MCF 10A (cell line): ENCODE results near the gene CCNT1. TPM values are rescaled to one million over a fixed set of nuclear protein-coding genes. Genes with fewer than 3 reads are reported as not detected.
"Not testable (repeated sequence)": the region's sequence is repeated elsewhere in the genome, so short reads cannot be mapped to it uniquely, and the experiment has no call there.

Experiments used
- BruUV-seq: library from RNA; stranded (reverse); fragments of 400-500 nt; replicated peaks from 2 replicates; lab custom pipeline; 2021; lab: Mats Ljungman, UMichigan
- CTCF ChIA-PET: fragments of 300-600 bp; sonication (Branson Sonifier 250); formaldehyde crosslinking; extraction: SDS; loops from one replicate; lab custom pipeline; 2021; ENCODE audit warnings: antibody characterized with exemption, inconsistent platforms; lab: Yijun Ruan, JAX
- POLR2A ChIA-PET: fragments of 300-600, 350-650 bp; sonication (Branson Sonifier 250); formaldehyde crosslinking; extraction: SDS; loops from one replicate; lab custom pipeline; 2020; ENCODE audit warnings: antibody characterized with exemption, inconsistent platforms; lab: Yijun Ruan, JAX
- DNase-seq: peaks from one replicate; pipeline ENCODE4 v3.0.0-alpha.2; 2018; ENCODE audit not compliant: unreplicated experiment
- H3K27ac Mint-ChIP-seq: one replicate; pipeline ENCODE4 v1.8.0; 2022; ENCODE audit warnings: mild to moderate bottlenecking, low read depth, mixed read lengths; ENCODE audit not compliant: unreplicated experiment
- H3K27me3 Mint-ChIP-seq: one replicate; pipeline ENCODE4 v1.8.0; 2022; ENCODE audit warnings: mixed read lengths; ENCODE audit not compliant: insufficient read depth, unreplicated experiment
- H3K36me3 Mint-ChIP-seq: one replicate; pipeline ENCODE4 v1.8.0; 2022; ENCODE audit warnings: mild to moderate bottlenecking, moderate library complexity, mixed read lengths; ENCODE audit not compliant: insufficient read depth, unreplicated experiment
- H3K4me1 Mint-ChIP-seq: one replicate; pipeline ENCODE4 v1.8.0; 2022; ENCODE audit warnings: mixed read lengths; ENCODE audit not compliant: insufficient read depth, unreplicated experiment
- H3K4me3 Mint-ChIP-seq: one replicate; pipeline ENCODE4 v1.8.0; 2022; ENCODE audit warnings: mild to moderate bottlenecking, moderate library complexity, mixed read lengths; ENCODE audit not compliant: unreplicated experiment
- H3K9me3 Mint-ChIP-seq: one replicate; pipeline ENCODE4 v1.8.0; 2022; ENCODE audit warnings: mixed read lengths; ENCODE audit not compliant: unreplicated experiment
- intact Hi-C: fragments of 100-400 bp; cut with micrococcal nuclease; formaldehyde crosslinking; loops from 2 replicates; pipeline ENCODE4 v1.14.1; 2022
- total RNA-seq: library from RNA; stranded (reverse); gene quantifications from 2 replicates; pipeline ENCODE4 v1.2.3, GENCODE V29; 2022
- TF ChIP-seq, protein P1 (sequence below): fragments of 200-600 bp; IDR thresholded peaks from one replicate; pipeline ENCODE4 v1.8.0; 2022; ENCODE audit warnings: antibody characterized with exemption, mild to moderate bottlenecking; ENCODE audit not compliant: unreplicated experiment

CCNT1 gene
- total RNA-seq, 1 experiment from 2014 or later: 55.1 TPM

DNA sequence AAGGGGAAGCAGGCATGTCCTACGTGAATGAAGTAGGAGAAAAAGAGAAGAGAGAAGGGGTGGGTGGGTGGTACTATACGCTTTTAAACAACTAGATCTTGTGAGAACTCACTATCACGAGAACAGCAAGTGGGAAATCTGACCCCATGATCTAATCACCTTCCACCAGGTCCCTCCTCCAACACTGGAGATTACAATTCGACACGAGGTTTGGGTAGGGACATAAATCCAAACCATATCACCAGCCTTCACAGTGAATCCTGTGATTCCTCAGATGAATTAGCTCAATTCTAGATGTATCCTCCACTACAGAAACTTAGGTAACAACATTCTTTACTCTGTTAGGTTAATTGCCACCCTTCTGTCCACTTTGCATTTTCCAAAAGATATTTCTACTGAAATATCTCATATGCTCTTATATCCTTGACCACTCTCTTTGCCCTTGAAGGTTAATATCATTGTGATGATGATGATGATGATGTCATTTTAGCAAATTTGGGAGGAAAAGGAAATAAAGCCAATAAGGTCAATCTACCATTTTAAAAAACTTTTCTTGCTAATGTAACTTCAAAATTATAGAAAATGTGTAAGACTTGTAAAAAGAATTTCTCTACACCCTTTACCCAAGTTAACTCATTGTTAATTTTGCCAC lies 23.2 kb upstream of the CCNT1 start:
- H3K9me3 Mint-ChIP-seq: no peaks in the 10 kb centered on the region
- H3K36me3 Mint-ChIP-seq: no peaks in the 10 kb centered on the region
- H3K4me3 Mint-ChIP-seq: no peak overlapping the region
- intact Hi-C loops: no loop called here
- ChIA-PET POLR2A (no interaction called here), CTCF (interaction anchor here (0.6 to 1.4 kb wide), 4 partner anchors 14 to 67 kb away, joined by 3 to 14 read pairs (median 7); no protein-coding TSS in a partner anchor)
- H3K4me1 Mint-ChIP-seq: no peaks in the 10 kb centered on the region
- H3K27ac Mint-ChIP-seq: no peak overlapping the region
- DNase-seq: no peak
- H3K27me3 Mint-ChIP-seq: peaks cover 25% of the 10 kb centered on the region
- TF ChIP-seq, protein P1, sequence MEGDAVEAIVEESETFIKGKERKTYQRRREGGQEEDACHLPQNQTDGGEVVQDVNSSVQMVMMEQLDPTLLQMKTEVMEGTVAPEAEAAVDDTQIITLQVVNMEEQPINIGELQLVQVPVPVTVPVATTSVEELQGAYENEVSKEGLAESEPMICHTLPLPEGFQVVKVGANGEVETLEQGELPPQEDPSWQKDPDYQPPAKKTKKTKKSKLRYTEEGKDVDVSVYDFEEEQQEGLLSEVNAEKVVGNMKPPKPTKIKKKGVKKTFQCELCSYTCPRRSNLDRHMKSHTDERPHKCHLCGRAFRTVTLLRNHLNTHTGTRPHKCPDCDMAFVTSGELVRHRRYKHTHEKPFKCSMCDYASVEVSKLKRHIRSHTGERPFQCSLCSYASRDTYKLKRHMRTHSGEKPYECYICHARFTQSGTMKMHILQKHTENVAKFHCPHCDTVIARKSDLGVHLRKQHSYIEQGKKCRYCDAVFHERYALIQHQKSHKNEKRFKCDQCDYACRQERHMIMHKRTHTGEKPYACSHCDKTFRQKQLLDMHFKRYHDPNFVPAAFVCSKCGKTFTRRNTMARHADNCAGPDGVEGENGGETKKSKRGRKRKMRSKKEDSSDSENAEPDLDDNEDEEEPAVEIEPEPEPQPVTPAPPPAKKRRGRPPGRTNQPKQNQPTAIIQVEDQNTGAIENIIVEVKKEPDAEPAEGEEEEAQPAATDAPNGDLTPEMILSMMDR: no peak
- BruUV-seq: no TSS peak

DNA sequence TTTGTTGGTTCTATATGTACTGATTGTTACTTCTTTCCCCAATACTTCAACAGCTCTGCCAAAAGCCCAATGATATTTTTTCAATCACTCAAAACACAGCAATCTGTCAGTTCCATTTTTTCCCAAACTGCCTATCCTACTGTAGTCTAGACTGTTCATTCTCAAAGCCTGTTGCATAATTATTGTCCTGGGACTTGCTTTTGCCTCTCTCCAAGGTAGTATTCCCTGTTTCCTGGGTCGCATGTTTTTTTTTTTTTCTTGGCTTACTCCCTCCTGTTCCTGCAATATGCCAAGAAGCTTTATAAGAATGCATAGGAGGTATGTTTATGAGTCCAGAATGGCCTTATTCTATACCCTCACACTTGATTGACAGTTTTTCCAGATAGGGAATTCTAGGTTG lies 19.9 kb upstream of the CCNT1 start:
- H3K4me3 Mint-ChIP-seq: no peak overlapping the region
- POLR2A ChIA-PET: no interaction called here
- CTCF ChIA-PET: interaction anchor here (0.7 to 2.4 kb wide), 2 partner anchors 45 to 59 kb away, joined by 5 to 10 read pairs; no protein-coding TSS in a partner anchor
- H3K27me3 Mint-ChIP-seq: peaks cover 25% of the 10 kb centered on the region
- H3K9me3 Mint-ChIP-seq: no peaks in the 10 kb centered on the region
- no peak for DNase-seq
- intact Hi-C loops: no loop called here
- no peaks in the 10 kb centered on the region for H3K36me3 Mint-ChIP-seq
- TF ChIP-seq, protein P1: no peak
- no peaks in the 10 kb centered on the region for H3K4me1 Mint-ChIP-seq
- no peak overlapping the region for H3K27ac Mint-ChIP-seq
- BruUV-seq: no TSS peak

DNA sequence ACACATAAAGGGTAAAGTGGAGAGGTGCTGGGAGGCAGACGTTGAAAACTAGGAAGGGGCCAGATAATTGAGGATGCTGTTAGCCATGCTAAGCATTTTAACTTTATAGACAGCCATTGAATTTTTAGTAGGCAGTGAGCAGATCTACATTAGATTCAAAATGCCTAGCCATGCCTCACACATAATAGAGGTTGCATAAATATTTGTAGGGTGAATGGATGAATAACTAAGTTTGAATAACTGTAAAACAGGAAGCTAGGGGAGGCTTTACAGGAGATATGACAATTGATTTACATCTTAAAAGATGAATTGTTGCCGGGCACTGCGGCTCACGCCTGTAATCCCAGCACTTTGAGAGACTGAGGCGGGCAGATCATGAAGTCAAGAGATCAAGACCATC lies 12.3 kb upstream of the CCNT1 start:
- TF ChIP-seq, protein P1: no peak
- ChIA-PET CTCF (interaction anchor here (0.7 kb wide), 1 partner anchor 161 kb away, joined by 4 read pairs; no protein-coding TSS in a partner anchor), POLR2A (no interaction called here)
- Mint-ChIP-seq H3K36me3 (no peaks in the 10 kb centered on the region), H3K27ac (no peak overlapping the region), H3K4me3 (no peak overlapping the region), H3K9me3 (no peaks in the 10 kb centered on the region), H3K27me3 (no peaks in the 10 kb centered on the region), H3K4me1 (no peaks in the 10 kb centered on the region)
- intact Hi-C loops: no loop called here
- no peak for DNase-seq
- BruUV-seq: no TSS peak

DNA sequence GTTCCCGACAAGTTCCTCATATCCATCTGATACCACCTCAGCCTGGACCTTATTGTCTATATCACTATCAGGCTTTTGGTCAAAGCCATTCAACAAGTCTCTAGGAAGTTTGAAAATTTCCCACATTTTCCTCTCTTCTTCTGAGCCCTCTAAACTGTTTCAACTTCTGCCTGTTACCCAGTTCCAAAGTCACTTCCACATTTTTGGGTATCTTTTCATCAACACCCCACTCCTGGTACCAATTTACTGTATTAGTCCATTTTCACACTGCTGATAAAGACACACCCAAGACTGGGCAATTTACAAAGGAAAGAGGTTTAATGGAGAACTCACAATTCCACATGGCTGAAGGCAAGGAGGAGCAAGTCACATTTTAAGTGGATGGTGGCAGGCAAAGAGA lies 4.2 kb upstream of the CCNT1 start:
- H3K27ac Mint-ChIP-seq, H3K4me1 Mint-ChIP-seq, BruUV-seq, DNase-seq, H3K4me3 Mint-ChIP-seq, intact Hi-C loops, POLR2A ChIA-PET, H3K36me3 Mint-ChIP-seq, CTCF ChIA-PET, H3K27me3 Mint-ChIP-seq: not testable (repeated sequence)
- peaks cover 18% of the 10 kb centered on the region for H3K9me3 Mint-ChIP-seq

DNA sequence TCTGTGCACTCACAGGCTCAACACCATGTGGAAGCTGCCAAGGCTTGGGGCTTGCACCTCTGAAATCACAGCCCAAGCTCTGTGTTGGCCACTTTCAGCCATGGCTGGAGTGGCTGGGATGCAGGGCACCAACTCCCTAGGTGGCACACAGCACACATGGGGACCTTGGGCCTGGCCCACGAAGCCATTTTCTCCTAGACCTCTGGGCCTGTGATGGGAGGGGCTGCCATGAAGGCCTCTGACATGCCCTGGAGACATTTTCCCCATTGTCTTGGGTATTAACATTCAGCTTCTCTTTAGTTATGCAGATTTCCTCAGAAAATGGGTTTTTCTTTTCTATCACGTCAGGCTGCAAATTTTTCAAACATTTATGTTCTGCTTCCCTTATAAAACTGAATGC lies 3.7 kb upstream of the CCNT1 start:
- peaks cover 13% of the 10 kb centered on the region for H3K36me3 Mint-ChIP-seq
- CTCF ChIA-PET, H3K27me3 Mint-ChIP-seq, POLR2A ChIA-PET, H3K27ac Mint-ChIP-seq, intact Hi-C loops, BruUV-seq, DNase-seq, H3K4me3 Mint-ChIP-seq, H3K4me1 Mint-ChIP-seq: not testable (repeated sequence)
- H3K9me3 Mint-ChIP-seq: peaks cover 18% of the 10 kb centered on the region

DNA sequence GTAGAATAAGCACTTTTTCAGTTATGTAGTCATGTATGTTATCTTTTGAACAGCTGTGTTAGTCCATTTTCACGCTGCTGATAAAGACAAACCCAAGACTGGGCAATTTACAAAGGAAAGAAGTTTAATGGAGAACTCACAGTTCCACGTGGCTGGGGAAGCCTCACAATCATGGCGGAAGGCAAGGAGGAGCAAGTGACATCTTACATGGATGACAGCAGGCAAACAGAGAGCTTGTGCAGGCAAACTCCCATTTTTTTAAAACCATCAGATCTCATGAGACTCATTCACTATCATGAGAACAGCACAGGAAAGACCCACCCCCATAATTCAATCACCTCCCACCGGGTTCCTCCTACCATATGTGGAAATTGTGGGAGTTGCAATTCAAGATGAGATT lies 2.5 kb upstream of the CCNT1 start:
- CTCF ChIA-PET, DNase-seq: not testable (repeated sequence)

More for the DNA sequence above, 2.5 kb upstream of the CCNT1 start:
- H3K4me3 Mint-ChIP-seq, H3K27ac Mint-ChIP-seq, BruUV-seq, intact Hi-C loops, POLR2A ChIA-PET, H3K4me1 Mint-ChIP-seq, H3K27me3 Mint-ChIP-seq: not testable (repeated sequence)
- H3K36me3 Mint-ChIP-seq: peaks cover 25% of the 10 kb centered on the region
- peaks cover 18% of the 10 kb centered on the region for H3K9me3 Mint-ChIP-seq
